GM21528 (cell line): ENCODE results near the gene DERL2.

Experiments used
- ATAC-seq: cut with Tn5 transposase; IDR thresholded peaks from one replicate; pipeline ENCODE4 v1.9.1; 2021; ENCODE audit warnings: mild to moderate bottlenecking, moderate library complexity; ENCODE audit not compliant: unreplicated experiment, low FRiP score

The DERL2 gene

GRCh38 chr17:5502552-5502951 is 16.6 kb upstream of the DERL2 start:
- ATAC-seq = no peak

GRCh38 chr17:5501685-5502084 is 15.7 kb upstream of the DERL2 start:
- ATAC-seq = no peak

- ATAC-seq = no peak
These were observed 14.8 kb upstream of the DERL2 start for GRCh38 chr17:5500589-5501391.

GRCh38 chr17:5500247-5500588 is 14.2 kb upstream of the DERL2 start:
- ATAC-seq = no peak

GRCh38 chr17:5499476-5500231 is 13.7 kb upstream of the DERL2 start:
- ATAC-seq = no peak

GRCh38 chr17:5492970-5493369 is 7.0 kb upstream of the DERL2 start:
- no peak for ATAC-seq

GRCh38 chr17:5488752-5489151 is 2.8 kb upstream of the DERL2 start:
- no peak for ATAC-seq

GRCh38 chr17:5486206-5487124 is 487 bp upstream of the DERL2 start, which contains the start of gene MIS12:
TSS of gene MIS12 (plus strand) at chr17:5486566. CDS start at chr17:5488863, 2,297 bp downstream.
- ATAC-seq = peak; percentile 81

- ATAC-seq = no peak
These were observed 4.5 kb downstream of the DERL2 start for GRCh38 chr17:5481451-5481850.

GRCh38 chr17:5480962-5481361 is 5.0 kb downstream of the DERL2 start:
- no peak for ATAC-seq

GRCh38 chr17:5478992-5479391 is 7.0 kb downstream of the DERL2 start:
- ATAC-seq = no peak

- no peak for ATAC-seq
These were observed 12.1 kb downstream of the DERL2 start for GRCh38 chr17:5473906-5474305.

GRCh38 chr17:5472511-5472910 is 13.5 kb downstream of the DERL2 start:
- ATAC-seq = no peak

- ATAC-seq = no peak
These were observed 17.9 kb downstream of the DERL2 start for GRCh38 chr17:5468075-5468473.

GRCh38 chr17:5467416-5467815 is 18.6 kb downstream of the DERL2 start:
- no peak for ATAC-seq

GRCh38 chr17:5466295-5466694 is 19.7 kb downstream of the DERL2 start:
- no peak for ATAC-seq

GRCh38 chr17:5464717-5465507 is 21.1 kb downstream of the DERL2 start:
- no peak for ATAC-seq

- no peak for ATAC-seq
These were observed 39.2 kb downstream of the DERL2 start for GRCh38 chr17:5446786-5447185.

- ATAC-seq = no peak
These were observed 41.8 kb downstream of the DERL2 start for GRCh38 chr17:5444209-5444608.

- no peak for ATAC-seq
These were observed 42.2 kb downstream of the DERL2 start for GRCh38 chr17:5443728-5444127.
